HG03175 (cell line): ENCODE results near the gene HCRTR2.

Experiments used
- ATAC-seq: cut with Tn5 transposase; IDR thresholded peaks from one replicate; pipeline ENCODE4 v1.9.1; 2021; ENCODE audit warnings: mild to moderate bottlenecking, moderate library complexity; ENCODE audit not compliant: unreplicated experiment

HCRTR2 gene

GRCh38 chr6:55319961-55320695, 145.8 kb downstream of the HCRTR2 start:
- ATAC-seq, result no peak

DNA sequence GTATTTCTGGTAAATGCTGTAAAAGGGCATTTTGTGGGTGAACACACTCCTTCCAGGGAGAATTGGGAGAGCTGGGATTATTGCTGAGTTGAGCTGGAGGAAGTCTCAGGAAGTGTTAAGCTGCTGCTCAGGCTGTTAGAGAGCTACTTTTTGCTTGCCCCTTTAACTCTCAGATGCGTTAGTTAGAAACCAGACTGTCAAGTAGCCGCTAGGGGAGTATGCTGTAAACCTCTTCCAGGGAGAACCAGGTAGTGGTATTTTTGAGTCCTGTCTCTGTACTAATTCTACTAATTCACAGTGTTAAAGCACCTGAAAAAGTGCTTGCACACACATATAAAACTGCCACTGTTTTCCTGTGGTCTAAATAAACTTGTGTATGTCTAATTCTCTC, 146.4 kb downstream of the HCRTR2 start:
- ATAC-seq, result no peak

GRCh38 chr6:55327169-55327568, 152.9 kb downstream of the HCRTR2 start, which contains the start of gene GFRAL:
TSS of gene GFRAL (plus strand) at chr6:55327469. CDS start at chr6:55327555, 86 bp downstream.
- no peak for ATAC-seq
